AG09319 (cell line): ENCODE data around the gene STAMBP.
"Not testable (repeated sequence)": the region's sequence is repeated elsewhere in the genome, so short reads cannot be mapped to it uniquely, and the experiment has no call there.

ENCODE experiments used
- DNase-seq: peaks from one replicate; pipeline ENCODE4 v3.0.0-alpha.2; 2010; ENCODE audit warnings: low read depth; ENCODE audit errors: extremely low read depth
- CTCF ChIP-seq: IDR thresholded peaks from 2 replicates; pipeline ENCODE4 v1.5.1; 2011; ENCODE audit warnings: low read depth, mild to moderate bottlenecking, inconsistent platforms, low read length, moderate library complexity

The STAMBP gene

GRCh38 chr2:73877071-73877802 lies 48.5 kb downstream of the STAMBP start:
- DNase-seq = no peak
- TF ChIP-seq CTCF = no peak

GRCh38 chr2:73877984-73878383 lies 49.2 kb downstream of the STAMBP start:
- not testable (repeated sequence) for DNase-seq

- DNase-seq = no peak
- no peak for TF ChIP-seq CTCF
Observed at GRCh38 chr2:73885406-73885805, 56.6 kb downstream of the STAMBP start.

- no peak for DNase-seq
- TF ChIP-seq CTCF = no peak
Observed at GRCh38 chr2:73886357-73886756, 57.6 kb downstream of the STAMBP start.

- DNase-seq = not testable (repeated sequence)
Observed at GRCh38 chr2:73887596-73888353, 59.0 kb downstream of the STAMBP start.

- no peak for TF ChIP-seq CTCF
- DNase-seq = no peak
Observed at GRCh38 chr2:73888388-73888787, 59.6 kb downstream of the STAMBP start.

GRCh38 chr2:73889206-73889605 lies 60.4 kb downstream of the STAMBP start:
- no peak for DNase-seq
- TF ChIP-seq CTCF = no peak

- no peak for DNase-seq
- TF ChIP-seq CTCF = no peak
Observed at GRCh38 chr2:73890301-73891092, 61.7 kb downstream of the STAMBP start.
